ENCODE data around the gene NRCAM.

The NRCAM gene

GRCh38 chr7:108129018-108129965 lies 326.9 kb downstream of the NRCAM start:
- DNase-seq (ENCODE audit: low read depth), result no peak

DNA sequence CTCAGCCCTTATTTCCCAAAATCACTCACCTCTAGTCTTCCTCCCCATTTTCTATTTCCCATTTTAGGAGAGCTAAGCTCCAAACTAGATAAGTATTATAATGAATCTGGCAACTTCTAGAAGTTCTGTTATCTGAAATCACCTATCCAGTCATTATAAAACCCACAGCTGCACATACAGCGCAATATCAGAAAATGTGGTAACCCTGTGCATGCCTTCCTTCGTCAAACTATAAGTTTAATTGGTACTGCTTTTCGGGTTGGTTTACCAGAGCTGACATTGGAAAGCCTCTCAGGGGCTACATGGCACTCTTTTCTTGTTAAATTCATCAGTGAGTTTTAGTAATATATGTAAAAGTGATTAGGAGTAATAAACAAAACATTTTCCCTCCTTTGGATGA lies 327.7 kb downstream of the NRCAM start:
- no peak for DNase-seq (ENCODE audit: low read depth)

DNA sequence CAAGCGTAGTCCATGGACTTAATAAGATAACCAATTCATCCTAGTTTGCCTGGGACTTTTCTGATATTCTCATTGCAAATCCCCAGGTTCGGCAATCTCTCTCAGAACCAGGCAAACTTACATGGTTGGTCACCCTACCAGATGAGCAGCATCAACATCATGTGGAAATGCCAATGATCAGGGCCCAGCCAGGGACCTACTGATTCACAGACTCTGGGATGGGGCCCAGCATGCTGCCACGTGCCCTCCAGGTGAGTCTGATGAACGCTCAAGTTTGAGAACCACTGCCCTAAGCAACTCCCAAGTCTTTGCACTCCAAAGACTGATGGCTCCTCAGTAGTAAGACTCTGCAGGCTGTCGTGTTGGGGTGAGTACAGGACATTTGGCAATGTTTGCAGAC lies 328.8 kb downstream of the NRCAM start:
- DNase-seq (ENCODE audit: low read depth), result no peak

DNA sequence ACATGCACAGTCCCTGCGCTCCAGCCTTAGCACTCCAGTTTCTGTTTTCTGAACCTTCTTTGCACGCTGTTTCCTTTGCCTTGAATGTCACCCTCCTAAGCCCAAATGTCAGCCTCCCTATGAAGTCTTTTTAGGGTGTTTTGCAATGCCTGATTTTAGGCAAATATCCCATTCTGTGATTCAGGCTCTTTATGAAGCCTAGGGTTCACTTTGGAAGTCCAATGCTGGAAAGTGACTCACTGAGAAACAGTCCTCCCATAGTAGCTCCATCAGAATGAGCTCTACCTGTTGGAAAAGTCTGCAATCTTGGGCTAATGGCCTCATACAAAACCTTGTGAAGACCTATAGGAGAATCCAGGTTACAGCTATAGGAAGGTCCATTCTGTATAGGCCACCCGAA lies 331.4 kb downstream of the NRCAM start:
- DNase-seq (ENCODE audit: low read depth), result no peak

- no peak for DNase-seq (ENCODE audit: low read depth)
Observed at GRCh38 chr7:108122181-108122580, 334.1 kb downstream of the NRCAM start.

DNA sequence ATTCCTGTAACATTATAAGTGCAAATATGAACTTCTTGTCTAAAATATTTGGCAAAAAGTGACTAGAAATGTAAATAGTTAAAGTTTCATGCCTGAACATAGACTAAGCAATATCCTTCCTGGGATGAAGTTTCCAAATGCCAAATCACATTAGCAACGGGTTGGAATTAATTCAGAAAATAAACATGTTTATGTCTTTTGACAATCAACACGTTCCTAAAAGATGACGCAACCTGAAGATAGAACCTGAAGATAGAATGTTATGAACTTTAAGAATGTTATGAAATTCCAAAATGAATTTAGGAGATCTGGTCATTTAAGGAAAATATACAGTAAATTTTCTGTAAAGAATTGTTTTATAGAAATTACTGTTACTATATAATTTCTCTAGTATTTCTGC lies 335.3 kb downstream of the NRCAM start:
- no peak for DNase-seq (ENCODE audit: low read depth)

DNA sequence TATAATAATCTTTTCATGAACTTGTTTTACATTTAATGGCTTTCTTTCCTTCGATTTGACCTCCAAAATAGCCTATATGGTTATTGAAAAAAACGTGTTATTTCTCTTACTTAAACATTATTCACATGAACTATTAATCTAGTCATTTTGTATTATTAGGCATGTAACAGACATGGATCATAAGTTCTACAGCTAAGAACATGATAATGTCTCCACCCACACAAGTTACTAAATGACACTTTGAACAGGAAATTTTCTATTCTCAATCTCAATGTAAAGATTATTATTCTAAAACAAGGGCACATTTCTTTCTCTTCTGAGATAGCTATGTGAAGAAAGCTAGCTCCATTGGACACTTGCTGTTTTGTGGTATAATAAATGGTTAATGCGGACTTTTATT lies 336.0 kb downstream of the NRCAM start:
- no peak for DNase-seq (ENCODE audit: low read depth)

- no peak for DNase-seq (ENCODE audit: low read depth)
Observed at GRCh38 chr7:108118959-108119358, 337.3 kb downstream of the NRCAM start.

- no peak for DNase-seq (ENCODE audit: low read depth)
Observed at GRCh38 chr7:108114117-108114841, 342.0 kb downstream of the NRCAM start.

DNA sequence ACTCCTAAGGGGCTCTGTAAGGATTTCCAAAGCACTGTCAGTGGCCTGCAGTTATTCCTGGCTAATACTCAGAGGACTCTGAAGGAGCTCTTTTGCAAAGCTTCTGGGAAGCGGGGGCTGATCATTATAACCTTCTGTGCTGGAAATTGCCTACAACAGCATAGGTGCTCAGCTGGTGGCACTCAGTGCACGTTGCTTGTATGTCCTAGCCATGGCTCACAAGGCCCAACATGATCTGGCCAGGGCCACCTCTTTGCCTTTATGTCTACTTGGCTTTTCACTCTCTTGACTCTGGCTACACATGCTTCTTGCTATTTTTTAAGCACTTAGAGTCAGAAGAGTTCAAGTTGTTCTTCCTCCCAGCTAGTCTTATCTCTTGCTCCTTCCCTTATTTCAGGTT lies 343.6 kb downstream of the NRCAM start:
- no peak for DNase-seq (ENCODE audit: low read depth)

GRCh38 chr7:108109221-108109908 lies 346.9 kb downstream of the NRCAM start:
- no peak for DNase-seq (ENCODE audit: low read depth)

- no peak for DNase-seq (ENCODE audit: low read depth)
Observed at GRCh38 chr7:108108131-108108530, 348.1 kb downstream of the NRCAM start.

- no peak for DNase-seq (ENCODE audit: low read depth)
Observed at GRCh38 chr7:108104324-108104723, 351.9 kb downstream of the NRCAM start.

DNA sequence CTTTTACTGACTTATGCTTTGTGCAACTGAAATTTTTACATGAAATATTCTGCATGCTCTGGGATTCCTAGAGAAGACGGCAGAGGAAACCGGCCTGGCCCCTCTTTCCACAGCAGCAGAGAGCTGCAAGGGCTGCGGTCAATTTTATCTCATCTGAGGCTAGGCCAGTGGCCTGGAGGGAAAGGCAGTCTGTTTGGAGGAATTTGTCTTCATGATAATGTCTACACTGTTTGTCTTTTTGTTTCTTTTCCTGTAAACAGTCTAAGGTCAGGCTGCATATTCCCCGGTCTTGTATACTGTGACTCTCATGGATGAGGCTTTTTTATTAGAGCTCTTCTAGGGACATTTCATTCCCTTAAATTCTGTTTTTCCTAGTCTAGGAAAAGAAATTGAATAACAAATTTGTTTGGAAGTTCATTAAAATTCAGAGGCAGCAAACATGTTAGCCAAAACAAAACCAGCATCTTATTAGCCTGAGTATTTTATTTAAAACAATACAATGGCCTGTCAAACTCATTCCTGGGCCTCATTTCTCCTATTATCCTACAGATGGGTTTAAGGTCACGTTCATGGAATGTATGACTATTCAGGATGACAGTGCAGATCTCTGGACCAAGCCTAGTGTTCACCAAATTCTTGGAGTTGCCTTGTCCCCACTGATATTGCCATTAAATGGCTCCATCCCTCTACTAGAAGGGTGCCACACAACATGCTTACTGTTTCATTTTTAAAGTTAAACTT lies 352.5 kb downstream of the NRCAM start:
- no peak for DNase-seq (ENCODE audit: low read depth)

DNA sequence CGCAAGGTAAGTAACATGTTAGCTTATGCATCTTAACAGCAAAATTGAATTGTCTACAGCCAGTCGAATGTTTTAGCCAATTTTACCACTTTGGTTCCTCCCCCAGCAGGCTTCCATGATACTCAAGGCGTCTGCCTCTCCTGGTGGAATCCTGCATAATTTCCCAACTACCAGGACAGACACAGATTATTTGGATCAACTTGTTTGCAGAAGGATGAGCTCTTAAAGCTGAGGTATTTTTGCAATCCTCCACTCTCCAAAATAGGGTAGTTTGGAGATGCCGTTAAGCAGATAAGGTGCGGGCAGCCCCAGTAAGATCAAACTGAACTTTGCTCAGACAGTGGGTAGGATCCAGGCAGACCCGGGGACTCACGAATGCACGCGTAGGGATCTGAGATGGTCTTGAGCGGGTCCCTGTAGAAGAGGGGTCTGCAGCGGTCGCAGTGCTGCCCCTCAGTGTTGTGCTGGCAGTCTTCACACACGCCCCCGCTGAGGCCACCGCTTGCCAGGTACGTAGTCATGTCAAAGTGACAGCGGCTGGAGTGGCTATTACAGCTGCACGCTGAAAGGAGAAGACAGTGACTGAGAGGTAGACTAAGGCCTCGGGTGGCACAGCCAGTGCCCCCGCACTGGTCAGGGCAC lies 353.4 kb downstream of the NRCAM start:
- DNase-seq (ENCODE audit: low read depth), result no peak

DNA sequence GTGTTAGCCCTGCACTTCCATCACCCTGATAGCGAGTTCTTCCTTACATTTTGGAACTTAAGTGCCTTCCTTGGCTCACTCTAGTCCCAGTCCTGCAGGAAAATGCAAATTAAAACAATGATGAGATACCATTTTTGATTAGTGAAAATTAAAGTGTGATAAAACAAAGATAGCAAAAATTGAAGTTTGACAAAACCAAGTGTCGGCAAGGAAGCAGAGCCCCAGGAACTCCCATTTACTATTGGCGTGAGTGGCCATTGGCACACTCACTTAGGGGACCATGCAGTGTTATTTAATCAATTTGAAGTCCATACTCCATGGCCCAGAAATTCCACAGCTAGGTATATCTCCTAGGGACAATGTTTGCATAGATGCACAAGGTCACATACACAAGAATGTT lies 354.5 kb downstream of the NRCAM start:
- no peak for DNase-seq (ENCODE audit: low read depth)

DNA sequence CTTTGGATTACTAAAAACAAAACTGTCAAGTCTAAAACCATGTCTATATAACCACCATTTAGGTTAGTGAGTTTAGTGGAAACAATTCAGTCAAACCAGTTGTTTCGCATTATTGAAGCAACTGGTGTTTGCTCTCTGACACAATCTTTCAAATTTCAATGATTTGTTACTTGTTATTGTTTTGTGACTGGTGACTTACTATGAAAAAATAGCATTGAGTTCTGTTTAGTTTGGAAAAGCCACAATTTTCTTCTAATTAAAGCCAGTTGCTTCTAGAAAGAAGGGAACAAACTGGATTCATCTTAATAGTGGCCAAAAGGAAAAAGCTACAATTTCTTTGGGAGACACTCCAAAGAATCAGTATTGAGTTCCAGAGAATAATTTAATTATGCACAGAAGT lies 356.5 kb downstream of the NRCAM start:
- no peak for DNase-seq (ENCODE audit: low read depth)

GRCh38 chr7:108097703-108098102 lies 358.5 kb downstream of the NRCAM start:
- DNase-seq (ENCODE audit: low read depth), result no peak
